ENCODE measurements around the gene KCNG3. TPM values are rescaled to one million over a fixed set of nuclear protein-coding genes. Genes with fewer than 3 reads are reported as not detected.

Gene KCNG3
- total and polyA plus RNA-seq, 2 experiments from 2014 or later = not detected

- Histone ChIP-seq H3K9me2 (ENCODE audit: insufficient read depth) (no peaks in the 10 kb centered on the region), H3K27me3 (replicated peaks; ENCODE audit: insufficient read depth) (no peaks in the 10 kb centered on the region; the same call in 1 of the 2 replicates), H3K4me3 (no peak overlapping the region), H3K4me2 (ENCODE audit: unreplicated experiment) (no peak overlapping the region), H2AFZ (no peak overlapping the region), H4K20me1 (ENCODE audit: insufficient read depth) (no peaks in the 10 kb centered on the region), H3K9me3 (ENCODE audit: low read depth) (no peaks in the 10 kb centered on the region), H3F3A (ENCODE audit: insufficient read depth) (no peaks in the 10 kb centered on the region), H3K79me2 (ENCODE audit: insufficient read depth) (no peaks in the 10 kb centered on the region), H3K9ac (no peak overlapping the region), H3K27ac (no peak overlapping the region), H3K36me3 (ENCODE audit: low read depth) (no peaks in the 10 kb centered on the region), H3K4me1 (ENCODE audit: insufficient read depth) (no peaks in the 10 kb centered on the region)
- WGBS, 2 experiments (ENCODE audit: low coverage in 1 of 2, low lambda C conversion rate in 2 of 2, missing lambda C conversion rate in 2 of 2) = 48 to 52% methylated on average over 2 of the region's 2 CpGs
- no peak for DNase-seq
- TF ChIP-seq EZH2 (IDR thresholded peaks at IDR 0.05; ENCODE audit: insufficient read depth, poor library complexity, severe bottlenecking) (no peak), EZH2phosphoT487 (IDR thresholded peaks at IDR 0.05; ENCODE audit: insufficient read depth, low read depth) (no peak)
- in situ Hi-C loops (cut with MboI) = no loop called here
Measured at GRCh38 chr2:42480402-42480801, 13.4 kb downstream of the KCNG3 start.

GRCh38 chr2:42474765-42475454 lies 18.9 kb downstream of the KCNG3 start:
- Histone ChIP-seq H3K36me3 (ENCODE audit: low read depth) (no peaks in the 10 kb centered on the region), H3K9me3 (ENCODE audit: low read depth) (no peaks in the 10 kb centered on the region), H3K4me1 (ENCODE audit: insufficient read depth) (no peaks in the 10 kb centered on the region), H4K20me1 (ENCODE audit: insufficient read depth) (no peaks in the 10 kb centered on the region), H3K4me2 (ENCODE audit: unreplicated experiment) (no peak overlapping the region), H3F3A (ENCODE audit: insufficient read depth) (no peaks in the 10 kb centered on the region), H2AFZ (no peak overlapping the region), H3K27me3 (replicated peaks; ENCODE audit: insufficient read depth) (no peaks in the 10 kb centered on the region; the same call in 1 of the 2 replicates), H3K4me3 (no peak overlapping the region), H3K79me2 (ENCODE audit: insufficient read depth) (no peaks in the 10 kb centered on the region), H3K9me2 (ENCODE audit: insufficient read depth) (no peaks in the 10 kb centered on the region), H3K9ac (no peak overlapping the region), H3K27ac (no peak overlapping the region)
- TF ChIP-seq EZH2 (IDR thresholded peaks at IDR 0.05; ENCODE audit: insufficient read depth, poor library complexity, severe bottlenecking) (no peak), EZH2phosphoT487 (IDR thresholded peaks at IDR 0.05; ENCODE audit: insufficient read depth, low read depth) (no peak)
- WGBS, 2 experiments (ENCODE audit: low coverage in 1 of 2, low lambda C conversion rate in 2 of 2, missing lambda C conversion rate in 2 of 2) = 71 to 72% methylated on average over 6 of the region's 6 CpGs
- no peak for DNase-seq
- in situ Hi-C loops (cut with MboI) = no loop called here

- Histone ChIP-seq H3K27me3 (replicated peaks; ENCODE audit: insufficient read depth) (no peaks in the 10 kb centered on the region; the same call in 1 of the 2 replicates), H3K36me3 (ENCODE audit: low read depth) (no peaks in the 10 kb centered on the region), H3K79me2 (ENCODE audit: insufficient read depth) (no peaks in the 10 kb centered on the region), H3K4me2 (ENCODE audit: unreplicated experiment) (no peak overlapping the region), H3K4me1 (ENCODE audit: insufficient read depth) (no peaks in the 10 kb centered on the region), H3K27ac (no peak overlapping the region), H3K9me2 (ENCODE audit: insufficient read depth) (no peaks in the 10 kb centered on the region), H3K4me3 (no peak overlapping the region), H3K9ac (no peak overlapping the region), H3F3A (ENCODE audit: insufficient read depth) (no peaks in the 10 kb centered on the region), H2AFZ (no peak overlapping the region), H3K9me3 (ENCODE audit: low read depth) (no peaks in the 10 kb centered on the region), H4K20me1 (ENCODE audit: insufficient read depth) (no peaks in the 10 kb centered on the region)
- in situ Hi-C loops (cut with MboI) = no loop called here
- WGBS, 2 experiments (ENCODE audit: low coverage in 1 of 2, low lambda C conversion rate in 2 of 2, missing lambda C conversion rate in 2 of 2) = 26 to 43% methylated on average over 4 of the region's 4 CpGs
- no peak for DNase-seq
- TF ChIP-seq EZH2phosphoT487 (IDR thresholded peaks at IDR 0.05; ENCODE audit: insufficient read depth, low read depth) (no peak), EZH2 (IDR thresholded peaks at IDR 0.05; ENCODE audit: insufficient read depth, poor library complexity, severe bottlenecking) (no peak)
Measured at GRCh38 chr2:42470706-42471105, 23.1 kb downstream of the KCNG3 start.

- 28 to 33% methylated on average over 4 of the region's 4 CpGs for WGBS, 2 experiments (ENCODE audit: low coverage in 1 of 2, low lambda C conversion rate in 2 of 2, missing lambda C conversion rate in 2 of 2)
- H3K27ac ChIP-seq = no peak overlapping the region
- H3K9me3 ChIP-seq (ENCODE audit: low read depth) = no peaks in the 10 kb centered on the region
- no peaks in the 10 kb centered on the region for H4K20me1 ChIP-seq (ENCODE audit: insufficient read depth)
- no peaks in the 10 kb centered on the region for H3F3A ChIP-seq (ENCODE audit: insufficient read depth)
- TF ChIP-seq EZH2phosphoT487 (IDR thresholded peaks at IDR 0.05; ENCODE audit: insufficient read depth, low read depth) (no peak), EZH2 (IDR thresholded peaks at IDR 0.05; ENCODE audit: insufficient read depth, poor library complexity, severe bottlenecking) (no peak)
- H3K4me2 ChIP-seq (ENCODE audit: unreplicated experiment) = no peak overlapping the region
- H3K36me3 ChIP-seq (ENCODE audit: low read depth) = no peaks in the 10 kb centered on the region
- H3K4me1 ChIP-seq (ENCODE audit: insufficient read depth) = no peaks in the 10 kb centered on the region
- no peak for DNase-seq
- no peaks in the 10 kb centered on the region for H3K9me2 ChIP-seq (ENCODE audit: insufficient read depth)
- H3K27me3 ChIP-seq (replicated peaks; ENCODE audit: insufficient read depth) = peaks cover 20% of the 10 kb centered on the region; the same call in 1 of the 2 replicates
- no peak overlapping the region for H3K4me3 ChIP-seq
- H2AFZ ChIP-seq = no peak overlapping the region
- no peaks in the 10 kb centered on the region for H3K79me2 ChIP-seq (ENCODE audit: insufficient read depth)
- in situ Hi-C loops (cut with MboI) = no loop called here
- no peak overlapping the region for H3K9ac ChIP-seq
Measured at GRCh38 chr2:42464631-42465030, 29.2 kb downstream of the KCNG3 start.

Measured in GM23248 (cell line).